Transverse colon (tissue), 3 donors: ENCODE measurements around the gene ZNF516.

Experiments used
- POLR2A ChIP-seq: fragments of 450-650 bp; IDR thresholded peaks from one replicate; pipeline ENCODE4 v1.6.1; 2016; ENCODE audit warnings: antibody characterized with exemption, mild to moderate bottlenecking, moderate library complexity
- TF ChIP-seq, protein P1 (sequence below), 5 experiments: fragments of 200-600 bp in 3 of 5; fragments of 450-650 bp in 2 of 5; sonication (generic) in 3 of 5; IDR thresholded peaks; 1 replicate in 2 of 5; 2 replicates in 3 of 5; pipeline ENCODE4 v1.5.1; 2016 to 2017; ENCODE audit warnings: antibody characterized with exemption in 5 of 5, inconsistent platforms in 3 of 5, mild to moderate bottlenecking in 2 of 5, moderate library complexity in 1 of 5

GRCh38 chr18:76317136-76317535, 177.9 kb downstream of the ZNF516 start:
- TF ChIP-seq, protein P1, sequence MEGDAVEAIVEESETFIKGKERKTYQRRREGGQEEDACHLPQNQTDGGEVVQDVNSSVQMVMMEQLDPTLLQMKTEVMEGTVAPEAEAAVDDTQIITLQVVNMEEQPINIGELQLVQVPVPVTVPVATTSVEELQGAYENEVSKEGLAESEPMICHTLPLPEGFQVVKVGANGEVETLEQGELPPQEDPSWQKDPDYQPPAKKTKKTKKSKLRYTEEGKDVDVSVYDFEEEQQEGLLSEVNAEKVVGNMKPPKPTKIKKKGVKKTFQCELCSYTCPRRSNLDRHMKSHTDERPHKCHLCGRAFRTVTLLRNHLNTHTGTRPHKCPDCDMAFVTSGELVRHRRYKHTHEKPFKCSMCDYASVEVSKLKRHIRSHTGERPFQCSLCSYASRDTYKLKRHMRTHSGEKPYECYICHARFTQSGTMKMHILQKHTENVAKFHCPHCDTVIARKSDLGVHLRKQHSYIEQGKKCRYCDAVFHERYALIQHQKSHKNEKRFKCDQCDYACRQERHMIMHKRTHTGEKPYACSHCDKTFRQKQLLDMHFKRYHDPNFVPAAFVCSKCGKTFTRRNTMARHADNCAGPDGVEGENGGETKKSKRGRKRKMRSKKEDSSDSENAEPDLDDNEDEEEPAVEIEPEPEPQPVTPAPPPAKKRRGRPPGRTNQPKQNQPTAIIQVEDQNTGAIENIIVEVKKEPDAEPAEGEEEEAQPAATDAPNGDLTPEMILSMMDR (IDR thresholded peaks at IDR 0.05), result no peak
- TF ChIP-seq POLR2A, result no peak
